Panc1 (cell line): ENCODE measurements around the gene GATB. TPM values are rescaled to one million over a fixed set of nuclear protein-coding genes. Genes with fewer than 3 reads are reported as not detected.

Source experiments
- ATAC-seq: fragments of 200-7000 bp; cut with Tn5 transposase; 2 replicates; pipeline ENCODE4 v1.9.1; 2020; ENCODE audit warnings: mild to moderate bottlenecking, moderate library complexity
- BruUV-seq: library from RNA; stranded (reverse); fragments of 400-500 nt; replicated peaks from 2 replicates; lab custom pipeline; 2021; lab: Mats Ljungman, UMichigan
- CTCF ChIA-PET: fragments of 300-600 bp; sonication (Branson Sonifier 250); formaldehyde crosslinking; loops from one replicate; lab custom pipeline; 2022; ENCODE audit warnings: antibody characterized with exemption; lab: Charles Lee
- POLR2A ChIA-PET: fragments of 300-600 bp; sonication (Branson Sonifier 250); formaldehyde crosslinking; loops from one replicate; lab custom pipeline; 2022; ENCODE audit warnings: antibody characterized with exemption; lab: Charles Lee
- DNase-seq: peaks from one replicate; pipeline ENCODE4 v3.0.0-alpha.2; 2010; ENCODE audit warnings: low read depth, low spot score
- H3K27ac ChIP-seq: 2 replicates; pipeline ENCODE4 v1.5.1; 2011; ENCODE audit warnings: mild to moderate bottlenecking, low read length, inconsistent platforms
- H3K27me3 ChIP-seq: fragments of 200-500 bp; sonication (Bioruptor generic); 2 replicates; pipeline ENCODE4 v1.6.0; 2014; ENCODE audit warnings: low read length, inconsistent platforms; ENCODE audit not compliant: control insufficient read depth, insufficient read depth
- H3K36me3 ChIP-seq: fragments of 200-500 bp; sonication (Bioruptor generic); 2 replicates; pipeline ENCODE4 v1.5.1; 2014; ENCODE audit warnings: inconsistent platforms, mild to moderate bottlenecking, low read length, moderate library complexity; ENCODE audit not compliant: control insufficient read depth, insufficient read depth
- H3K4me1 ChIP-seq: 2 replicates; pipeline ENCODE4 v1.5.1; 2011; ENCODE audit warnings: inconsistent platforms, mild to moderate bottlenecking, low read length, moderate library complexity; ENCODE audit not compliant: control insufficient read depth, insufficient read depth
- H3K4me3 ChIP-seq, 2 experiments: 2 replicates each; pipeline ENCODE4 v1.5.1; 2011 to 2012; ENCODE audit warnings: low read depth in 2 of 2, low read length in 2 of 2, mild to moderate bottlenecking in 2 of 2, inconsistent platforms in 1 of 2, moderate library complexity in 1 of 2
- H3K9me3 ChIP-seq: fragments of 200-500 bp; sonication (Bioruptor generic); 2 replicates; pipeline ENCODE4 v1.5.1; 2014; ENCODE audit warnings: low read depth, mild to moderate bottlenecking, inconsistent platforms, low read length, moderate library complexity; ENCODE audit not compliant: control insufficient read depth, insufficient read depth
- CTCF ChIP-seq: fragments of 450-650 bp; IDR thresholded peaks from 2 replicates; pipeline ENCODE4 v1.5.1; 2017; ENCODE audit warnings: mild to moderate bottlenecking
- POLR2AphosphoS5 ChIP-seq: IDR thresholded peaks from 2 replicates; pipeline ENCODE4 v1.6.1; 2012; ENCODE audit warnings: mild to moderate bottlenecking, low read depth, low read length, moderate library complexity
- REST ChIP-seq, 2 experiments: IDR thresholded peaks; 2 replicates each; pipeline ENCODE4 v1.6.1; 2011 to 2012; ENCODE audit warnings: low read depth in 2 of 2, control low read depth in 1 of 2, low read length in 1 of 2, mild to moderate bottlenecking in 1 of 2, moderate library complexity in 1 of 2; ENCODE audit not compliant: insufficient read depth in 1 of 2
- SIN3A ChIP-seq: IDR thresholded peaks from 2 replicates; pipeline ENCODE4 v1.6.1; 2012; ENCODE audit warnings: low read depth, mild to moderate bottlenecking, low read length, moderate library complexity, borderline replicate concordance; ENCODE audit not compliant: insufficient read depth
- TCF7L2 ChIP-seq: IDR thresholded peaks from 2 replicates; pipeline ENCODE4 v1.6.1; 2011; ENCODE audit warnings: mild to moderate bottlenecking, low read depth, low read length, inconsistent platforms
- in situ Hi-C: cut with HindIII; loops from 2 replicates; pipeline ENCODE4 v1.10.0; 2016; ENCODE audit warnings: low sequenced_read_pairs, low pct_unique_long_range_greater_than_20kb
- intact Hi-C: fragments of 100-400 bp; cut with micrococcal nuclease; formaldehyde crosslinking; loops from one replicate; pipeline ENCODE4 v1.10.0; 2022; ENCODE audit not compliant: unreplicated experiment
- total RNA-seq: library from RNA; stranded (reverse); gene quantifications from one replicate; pipeline ENCODE4 v1.2.1, GENCODE V29; 2021; ENCODE audit not compliant: unreplicated experiment

The GATB gene
- total RNA-seq, 1 experiment from 2014 or later = 9.7 TPM

- H3K27me3 ChIP-seq = no peaks in the 10 kb centered on the region; the same call in 1 of the 2 replicates
- TF ChIP-seq REST (IDR thresholded peaks at IDR 0.05; ENCODE audit: insufficient read depth in 1 of 2, low read depth in 2 of 2, low read length in 1 of 2) (no peak), POLR2AphosphoS5 (no peak), TCF7L2 (no peak), CTCF (no peak), SIN3A (no peak)
- POLR2A ChIA-PET = no interaction called here
- in situ Hi-C loops (no loop called here), intact Hi-C loops (no loop called here)
- H3K9me3 ChIP-seq = no peaks in the 10 kb centered on the region
- no TSS peak for BruUV-seq
- CTCF ChIA-PET = no interaction called here
- H3K27ac ChIP-seq = no peak overlapping the region
- ATAC-seq = no peak
- no peaks in the 10 kb centered on the region for H3K36me3 ChIP-seq
- DNase-seq = no peak
- H3K4me3 ChIP-seq = no peak overlapping the region
- no peaks in the 10 kb centered on the region for H3K4me1 ChIP-seq
Observed at GRCh38 chr4:151788021-151788420, 27.2 kb upstream of the GATB start.

- intact Hi-C loops = no loop called here
- no peaks in the 10 kb centered on the region; the same call in none of the 2 replicates for H3K27me3 ChIP-seq
- H3K4me3 ChIP-seq = no peak overlapping the region
- POLR2A ChIA-PET = no interaction called here
- H3K4me1 ChIP-seq = no peaks in the 10 kb centered on the region
- no peaks in the 10 kb centered on the region for H3K36me3 ChIP-seq
- TF ChIP-seq POLR2AphosphoS5 (no peak), SIN3A (no peak), REST (IDR thresholded peaks at IDR 0.05; ENCODE audit: insufficient read depth in 1 of 2, low read depth in 2 of 2, low read length in 1 of 2) (no peak), CTCF (no peak), TCF7L2 (no peak)
- CTCF ChIA-PET = no interaction called here
- in situ Hi-C loops = no loop called here
- H3K9me3 ChIP-seq = no peaks in the 10 kb centered on the region
- ATAC-seq (no peak), DNase-seq (no peak)
- H3K27ac ChIP-seq = no peak overlapping the region
- BruUV-seq = no TSS peak
Observed at GRCh38 chr4:151786158-151786495, 25.3 kb upstream of the GATB start.
